Hypothalamus (tissue), 51 donors: ENCODE results near the gene SFXN5.
"Not testable (repeated sequence)": the region's sequence is repeated elsewhere in the genome, so short reads cannot be mapped to it uniquely, and the experiment has no call there.

ENCODE experiments used
- DNase-seq, 51 donors: peaks; one replicate each; lab custom pipeline; 2025; lab: John Stamatoyannopoulos, UW

Gene SFXN5

GRCh38 chr2:73071360-73072128 is at the start of gene SFXN5:
Gene SFXN5 (minus strand): TSS chr2:73071712. CDS start chr2:73071705, 7 bp downstream.
- peak; percentile 86 to 100 (median 97) for DNase-seq

GRCh38 chr2:73119611-73120239 is 48.2 kb upstream of the SFXN5 start:
- not testable (repeated sequence) for DNase-seq

GRCh38 chr2:73117441-73117840 is 45.9 kb upstream of the SFXN5 start:
- no peak for DNase-seq

- DNase-seq = no peak
Observed at GRCh38 chr2:73116182-73116960, 44.9 kb upstream of the SFXN5 start.

- no peak for DNase-seq
Observed at GRCh38 chr2:73114273-73114867, 42.9 kb upstream of the SFXN5 start.

- peak in 49 of 51 donors; percentile 17 to 84 (median 59) for DNase-seq
Observed at GRCh38 chr2:73112913-73113854, 41.7 kb upstream of the SFXN5 start, which contains the start of gene RAB11FIP5. Gene RAB11FIP5 (minus strand): TSS chr2:73112948. CDS start chr2:73112777, 171 bp downstream.

- DNase-seq = peak in 4 of 51 donors; percentile 18 to 45 (median 40)
Observed at GRCh38 chr2:73112026-73112912, 40.8 kb upstream of the SFXN5 start.

GRCh38 chr2:73111073-73112025 is 39.8 kb upstream of the SFXN5 start:
- DNase-seq = peak in 2 of 51 donors; percentile 11 to 14

GRCh38 chr2:73110168-73111072 is 38.9 kb upstream of the SFXN5 start:
- no peak for DNase-seq

- no peak for DNase-seq
Observed at GRCh38 chr2:73109431-73110167, 38.1 kb upstream of the SFXN5 start.

- no peak for DNase-seq
Observed at GRCh38 chr2:73107211-73107926, 35.9 kb upstream of the SFXN5 start.

- DNase-seq = no peak
Observed at GRCh38 chr2:73106791-73107190, 35.3 kb upstream of the SFXN5 start.

- no peak for DNase-seq
Observed at GRCh38 chr2:73105511-73105971, 34.0 kb upstream of the SFXN5 start.

- no peak for DNase-seq
Observed at GRCh38 chr2:73104933-73105332, 33.4 kb upstream of the SFXN5 start.

GRCh38 chr2:73103018-73103542 is 31.6 kb upstream of the SFXN5 start:
- DNase-seq = peak in 1 of 51 donors; percentile 7
